GM12878 (cell line): ENCODE measurements around the gene C17orf107. TPM values are rescaled to one million over a fixed set of nuclear protein-coding genes. Genes with fewer than 3 reads are reported as not detected.

Source experiments
- CBX3 ChIP-seq: fragments of 200-600 bp; sonication (generic); IDR thresholded peaks from 2 replicates; pipeline ENCODE4 v1.6.1; 2016; ENCODE audit warnings: low read depth, borderline replicate concordance
- CBX5 ChIP-seq: sonication (generic); IDR thresholded peaks from 2 replicates; pipeline ENCODE4 v1.6.1; 2016; ENCODE audit warnings: low read depth, moderate library complexity, mild to moderate bottlenecking, inconsistent platforms
- CEBPB ChIP-seq, 2 experiments: fragments of 150-350 bp in 1 of 2; IDR thresholded peaks; 2 replicates each; pipeline ENCODE4 v1.6.1; 2012 to 2014; ENCODE audit warnings: low read depth in 2 of 2, low read length in 2 of 2, borderline replicate concordance in 1 of 2, inconsistent platforms in 1 of 2
- CHD1 ChIP-seq: IDR thresholded peaks from 2 replicates; pipeline ENCODE4 v1.6.1; 2012; ENCODE audit warnings: low read depth, low read length, improper control_type of control experiment
- FOS ChIP-seq: IDR thresholded peaks from 3 replicates; pipeline ENCODE4 v1.6.1; 2011; ENCODE audit warnings: borderline replicate concordance; ENCODE audit not compliant: insufficient read length; ENCODE audit errors: extremely low read depth
- MYC ChIP-seq: IDR thresholded peaks from 2 replicates; pipeline ENCODE4 v1.6.1; 2011; ENCODE audit warnings: mild to moderate bottlenecking, low read length, moderate library complexity, inconsistent platforms; ENCODE audit not compliant: insufficient read depth, insufficient replicate concordance, insufficient read length, severe bottlenecking
- NFYA ChIP-seq: IDR thresholded peaks from 2 replicates; pipeline ENCODE4 v1.6.1; 2011; ENCODE audit warnings: low read depth, mild to moderate bottlenecking, low read length, improper control_type of control experiment, borderline replicate concordance
- POLR2A ChIP-seq: IDR thresholded peaks from 2 replicates; pipeline ENCODE4 v1.6.1; 2011; ENCODE audit warnings: low read depth, mild to moderate bottlenecking, low read length
- POU2F2 ChIP-seq: IDR thresholded peaks from 3 replicates; pipeline ENCODE4 v1.6.1; 2011; ENCODE audit warnings: low read depth, mild to moderate bottlenecking, low read length, borderline replicate concordance
- RAD51 ChIP-seq: fragments of 450-650 bp; IDR thresholded peaks from 2 replicates; pipeline ENCODE4 v1.6.1; 2016; ENCODE audit warnings: moderate library complexity, mild to moderate bottlenecking, inconsistent platforms
- RCOR1 ChIP-seq: conservative IDR thresholded peaks from 2 replicates; pipeline ENCODE4 v1.6.1; 2012; ENCODE audit warnings: low read depth, low read length, improper control_type of control experiment
- SKIL ChIP-seq: fragments of 450-650 bp; IDR thresholded peaks from 2 replicates; pipeline ENCODE4 v1.6.1; 2017; ENCODE audit warnings: mild to moderate bottlenecking, low read depth, inconsistent platforms; ENCODE audit not compliant: poor library complexity, severe bottlenecking
- SMAD5 ChIP-seq: IDR thresholded peaks from 2 replicates; pipeline ENCODE4 v1.6.1; 2016; ENCODE audit warnings: antibody characterized with exemption, low read depth
- SREBF2 ChIP-seq: IDR thresholded peaks from 2 replicates; pipeline ENCODE4 v1.6.1; 2012; ENCODE audit warnings: mild to moderate bottlenecking, low read length
- SUZ12 ChIP-seq: fragments of 200-600 bp; sonication (generic); IDR thresholded peaks from one replicate; pipeline ENCODE4 v1.6.1; 2018; ENCODE audit warnings: antibody characterized with exemption, mild to moderate bottlenecking; ENCODE audit not compliant: unreplicated experiment
- YY1 ChIP-seq: IDR thresholded peaks from 2 replicates; pipeline ENCODE4 v1.6.1; 2011; ENCODE audit warnings: low read depth, mild to moderate bottlenecking, low read length
- ZNF274 ChIP-seq: IDR thresholded peaks from one replicate; pipeline ENCODE4 v1.8.0; 2011; ENCODE audit not compliant: insufficient read length, insufficient read depth
- ZSCAN29 ChIP-seq: fragments of 450-650 bp; IDR thresholded peaks from 2 replicates; pipeline ENCODE4 v1.6.1; 2017; ENCODE audit warnings: mild to moderate bottlenecking, moderate library complexity
- polyA plus RNA-seq, 11 experiments: library from polyadenylated mRNA; depleted of rRNA in 4 of 11; unstranded in 6 of 11; stranded (reverse) in 5 of 11; fragments of >200 nt; fragmentation: Nextera tagmentation in 4 of 11; fragmentation: Illumina TruSeq in 1 of 11; extraction: Ambion mirVana in 4 of 11; extraction: Trizol in 1 of 11; gene quantifications; 1 replicate in 1 of 11; 2 replicates in 10 of 11; pipeline versions ENCODE4 v1.2.1 to v1.2.3, GENCODE V29; 2011 to 2016; ENCODE audit warnings: inconsistent platforms in 2 of 11, missing spikeins in 2 of 11, low read depth in 1 of 11
- total RNA-seq, 4 experiments: library from RNA; depleted of rRNA in 3 of 4; stranded (reverse); fragments of >200 nt in 3 of 4; fragmentation: Illumina TruSeq in 1 of 4; extraction: Trizol in 1 of 4; gene quantifications; 2 replicates each; pipeline versions ENCODE4 v1.2.1 to v1.2.3, GENCODE V29; 2013 to 2021
- TF ChIP-seq, protein P1 (sequence below): IDR thresholded peaks from 2 replicates; pipeline ENCODE4 v1.6.1; 2012; ENCODE audit warnings: improper control_type of control experiment, low read depth, low read length; ENCODE audit not compliant: insufficient replicate concordance
- TF ChIP-seq, protein P2 (sequence below), 3 experiments: IDR thresholded peaks in 2 of 3; conservative IDR thresholded peaks in 1 of 3; 2 replicates each; pipeline ENCODE4 v1.5.1; 2011; ENCODE audit warnings: low read depth in 3 of 3, low read length in 3 of 3, mild to moderate bottlenecking in 3 of 3, control low read depth in 2 of 3, moderate library complexity in 2 of 3, inconsistent platforms in 1 of 3, mixed read lengths in 1 of 3; ENCODE audit not compliant: control insufficient read depth in 2 of 3, insufficient read depth in 1 of 3; ENCODE audit errors: extremely low read depth in 1 of 3

Gene C17orf107
- total and polyA plus RNA-seq, 10 of the 15 experiments (the other 5 are each of a cell fraction or from before 2014, with no cell fraction given) = 0.05 to 0.46 (median 0.11) TPM; not detected in 3

DNA sequence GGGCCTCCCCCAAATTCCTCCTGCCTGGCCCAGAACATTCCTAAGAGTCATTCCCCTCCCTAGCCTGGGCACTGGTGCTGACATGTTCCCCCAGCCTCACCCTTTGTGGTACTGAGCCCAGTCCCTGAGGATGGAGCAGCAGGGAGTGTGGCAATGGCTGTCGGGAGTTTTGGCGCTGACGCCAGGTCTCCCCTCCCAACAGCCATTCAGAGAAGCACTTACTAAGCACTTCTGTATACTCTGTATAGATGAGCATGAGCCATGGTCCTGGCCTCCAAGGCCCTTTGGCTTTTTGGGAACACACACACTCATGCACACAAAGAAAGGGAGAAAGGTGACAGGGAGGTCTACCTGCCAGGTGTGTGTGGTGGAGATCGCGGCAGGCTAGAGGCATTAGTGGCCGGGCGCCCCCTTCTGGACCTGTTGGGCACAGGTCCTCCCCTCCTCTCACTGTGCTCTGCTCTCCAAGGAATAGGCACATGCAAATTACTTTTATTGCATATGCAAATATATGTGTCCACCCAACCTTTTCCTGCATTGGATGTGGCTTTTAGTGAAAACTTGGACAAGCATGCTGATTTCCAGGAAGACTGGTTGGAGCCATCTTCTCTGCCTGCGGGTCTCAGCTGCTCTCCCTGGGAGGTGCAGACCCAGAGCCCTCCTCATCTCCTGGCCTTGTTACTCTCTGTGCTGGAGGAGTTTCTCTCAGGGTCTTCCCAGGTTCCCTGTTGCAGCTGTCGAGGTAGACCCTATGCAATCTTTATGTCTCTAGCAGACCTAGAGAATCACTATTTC is 17.4 kb upstream of the C17orf107 start (continued):
- TF ChIP-seq, protein P1, sequence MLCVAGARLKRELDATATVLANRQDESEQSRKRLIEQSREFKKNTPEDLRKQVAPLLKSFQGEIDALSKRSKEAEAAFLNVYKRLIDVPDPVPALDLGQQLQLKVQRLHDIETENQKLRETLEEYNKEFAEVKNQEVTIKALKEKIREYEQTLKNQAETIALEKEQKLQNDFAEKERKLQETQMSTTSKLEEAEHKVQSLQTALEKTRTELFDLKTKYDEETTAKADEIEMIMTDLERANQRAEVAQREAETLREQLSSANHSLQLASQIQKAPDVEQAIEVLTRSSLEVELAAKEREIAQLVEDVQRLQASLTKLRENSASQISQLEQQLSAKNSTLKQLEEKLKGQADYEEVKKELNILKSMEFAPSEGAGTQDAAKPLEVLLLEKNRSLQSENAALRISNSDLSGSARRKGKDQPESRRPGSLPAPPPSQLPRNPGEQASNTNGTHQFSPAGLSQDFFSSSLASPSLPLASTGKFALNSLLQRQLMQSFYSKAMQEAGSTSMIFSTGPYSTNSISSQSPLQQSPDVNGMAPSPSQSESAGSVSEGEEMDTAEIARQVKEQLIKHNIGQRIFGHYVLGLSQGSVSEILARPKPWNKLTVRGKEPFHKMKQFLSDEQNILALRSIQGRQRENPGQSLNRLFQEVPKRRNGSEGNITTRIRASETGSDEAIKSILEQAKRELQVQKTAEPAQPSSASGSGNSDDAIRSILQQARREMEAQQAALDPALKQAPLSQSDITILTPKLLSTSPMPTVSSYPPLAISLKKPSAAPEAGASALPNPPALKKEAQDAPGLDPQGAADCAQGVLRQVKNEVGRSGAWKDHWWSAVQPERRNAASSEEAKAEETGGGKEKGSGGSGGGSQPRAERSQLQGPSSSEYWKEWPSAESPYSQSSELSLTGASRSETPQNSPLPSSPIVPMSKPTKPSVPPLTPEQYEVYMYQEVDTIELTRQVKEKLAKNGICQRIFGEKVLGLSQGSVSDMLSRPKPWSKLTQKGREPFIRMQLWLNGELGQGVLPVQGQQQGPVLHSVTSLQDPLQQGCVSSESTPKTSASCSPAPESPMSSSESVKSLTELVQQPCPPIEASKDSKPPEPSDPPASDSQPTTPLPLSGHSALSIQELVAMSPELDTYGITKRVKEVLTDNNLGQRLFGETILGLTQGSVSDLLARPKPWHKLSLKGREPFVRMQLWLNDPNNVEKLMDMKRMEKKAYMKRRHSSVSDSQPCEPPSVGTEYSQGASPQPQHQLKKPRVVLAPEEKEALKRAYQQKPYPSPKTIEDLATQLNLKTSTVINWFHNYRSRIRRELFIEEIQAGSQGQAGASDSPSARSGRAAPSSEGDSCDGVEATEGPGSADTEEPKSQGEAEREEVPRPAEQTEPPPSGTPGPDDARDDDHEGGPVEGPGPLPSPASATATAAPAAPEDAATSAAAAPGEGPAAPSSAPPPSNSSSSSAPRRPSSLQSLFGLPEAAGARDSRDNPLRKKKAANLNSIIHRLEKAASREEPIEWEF = no peak
- TF ChIP-seq NFYA (no peak), SUZ12 (no peak), POU2F2 (peak; percentile 97; the same call in 2 of the 3 replicates), SKIL (no peak), POLR2A (no peak), MYC (no peak), RAD51 (no peak), ZSCAN29 (no peak), SMAD5 (no peak), SREBF2 (no peak), ZNF274 (no peak), CBX3 (no peak), CEBPB (IDR thresholded peaks at IDR 0.05; ENCODE audit: borderline replicate concordance in 1 of 2, low read depth in 2 of 2, low read length in 2 of 2) (no peak), CHD1 (no peak), RCOR1 (no peak), YY1 (peak; percentile 52; the same call in 1 of the 2 replicates), FOS (no peak), CBX5 (no peak)
- TF ChIP-seq, protein P2, sequence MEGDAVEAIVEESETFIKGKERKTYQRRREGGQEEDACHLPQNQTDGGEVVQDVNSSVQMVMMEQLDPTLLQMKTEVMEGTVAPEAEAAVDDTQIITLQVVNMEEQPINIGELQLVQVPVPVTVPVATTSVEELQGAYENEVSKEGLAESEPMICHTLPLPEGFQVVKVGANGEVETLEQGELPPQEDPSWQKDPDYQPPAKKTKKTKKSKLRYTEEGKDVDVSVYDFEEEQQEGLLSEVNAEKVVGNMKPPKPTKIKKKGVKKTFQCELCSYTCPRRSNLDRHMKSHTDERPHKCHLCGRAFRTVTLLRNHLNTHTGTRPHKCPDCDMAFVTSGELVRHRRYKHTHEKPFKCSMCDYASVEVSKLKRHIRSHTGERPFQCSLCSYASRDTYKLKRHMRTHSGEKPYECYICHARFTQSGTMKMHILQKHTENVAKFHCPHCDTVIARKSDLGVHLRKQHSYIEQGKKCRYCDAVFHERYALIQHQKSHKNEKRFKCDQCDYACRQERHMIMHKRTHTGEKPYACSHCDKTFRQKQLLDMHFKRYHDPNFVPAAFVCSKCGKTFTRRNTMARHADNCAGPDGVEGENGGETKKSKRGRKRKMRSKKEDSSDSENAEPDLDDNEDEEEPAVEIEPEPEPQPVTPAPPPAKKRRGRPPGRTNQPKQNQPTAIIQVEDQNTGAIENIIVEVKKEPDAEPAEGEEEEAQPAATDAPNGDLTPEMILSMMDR (IDR thresholded peaks at IDR 0.05 in 2 of 3, conservative IDR thresholded peaks at IDR 0.05 in 1 of 3; ENCODE audit: control insufficient read depth in 2 of 3, extremely low read depth in 1 of 3, insufficient read depth in 1 of 3, low read depth in 3 of 3, low read length in 3 of 3) = peak; percentile 84 to 88 (median 87)
